Ishikawa (cell line): Measurements from ENCODE around the gene SDK1.

Source experiments
- CEBPB ChIP-seq: IDR thresholded peaks from 2 replicates; pipeline ENCODE4 v1.6.1; 2012
- CREB1 ChIP-seq: IDR thresholded peaks from 2 replicates; pipeline ENCODE4 v1.6.1; 2012; ENCODE audit warnings: low read depth
- EGR1 ChIP-seq: IDR thresholded peaks from 2 replicates; pipeline ENCODE4 v1.6.1; 2012
- EP300 ChIP-seq: IDR thresholded peaks from 2 replicates; pipeline ENCODE4 v1.6.1; 2012; ENCODE audit warnings: borderline replicate concordance
- FOXM1 ChIP-seq: IDR thresholded peaks from 2 replicates; pipeline ENCODE4 v1.6.1; 2012; ENCODE audit warnings: low read depth, borderline replicate concordance
- MAX ChIP-seq: IDR thresholded peaks from 2 replicates; pipeline ENCODE4 v1.6.1; 2012
- NFIC ChIP-seq: IDR thresholded peaks from 2 replicates; pipeline ENCODE4 v1.6.1; 2012
- RAD21 ChIP-seq: IDR thresholded peaks from 2 replicates; pipeline ENCODE4 v1.6.1; 2012; ENCODE audit warnings: low read depth
- TAF1 ChIP-seq: IDR thresholded peaks from 2 replicates; pipeline ENCODE4 v1.6.1; 2012; ENCODE audit warnings: low read depth, mild to moderate bottlenecking
- TCF12 ChIP-seq: IDR thresholded peaks from 2 replicates; pipeline ENCODE4 v1.6.1; 2012; ENCODE audit warnings: low read depth
- TEAD4 ChIP-seq: IDR thresholded peaks from 2 replicates; pipeline ENCODE4 v1.6.1; 2012
- YY1 ChIP-seq: IDR thresholded peaks from 2 replicates; pipeline ENCODE4 v1.6.1; 2012; ENCODE audit warnings: low read depth
- ZBTB7A ChIP-seq: IDR thresholded peaks from 2 replicates; pipeline ENCODE4 v1.6.1; 2012; ENCODE audit warnings: low read depth
- TF ChIP-seq, protein P1 (sequence below): IDR thresholded peaks from 2 replicates; pipeline ENCODE4 v1.6.1; 2012; ENCODE audit warnings: low read depth, mild to moderate bottlenecking
- TF ChIP-seq, protein P2 (sequence below): IDR thresholded peaks from 2 replicates; pipeline ENCODE4 v1.6.1; 2012

The SDK1 gene

DNA sequence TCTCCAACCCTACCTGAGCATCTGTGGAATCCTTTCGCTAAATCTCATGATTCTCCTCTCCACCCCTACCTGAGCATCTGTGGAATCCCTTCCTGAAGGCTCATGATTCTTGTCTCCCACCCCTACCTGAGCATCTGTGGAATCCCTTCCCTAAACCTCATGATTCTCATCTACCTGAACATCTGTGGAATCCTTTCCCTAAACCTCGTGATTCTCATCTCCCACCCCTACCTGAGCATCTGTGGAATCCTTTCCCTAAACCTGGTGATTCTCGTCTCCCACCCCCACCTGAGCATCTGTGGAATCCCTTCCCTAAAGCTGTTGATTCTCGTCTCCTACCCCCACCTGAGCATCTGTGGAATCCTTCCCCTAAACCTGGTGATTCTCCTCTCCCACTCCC is 342.0 kb downstream of the SDK1 start:
- TF ChIP-seq, protein P1, sequence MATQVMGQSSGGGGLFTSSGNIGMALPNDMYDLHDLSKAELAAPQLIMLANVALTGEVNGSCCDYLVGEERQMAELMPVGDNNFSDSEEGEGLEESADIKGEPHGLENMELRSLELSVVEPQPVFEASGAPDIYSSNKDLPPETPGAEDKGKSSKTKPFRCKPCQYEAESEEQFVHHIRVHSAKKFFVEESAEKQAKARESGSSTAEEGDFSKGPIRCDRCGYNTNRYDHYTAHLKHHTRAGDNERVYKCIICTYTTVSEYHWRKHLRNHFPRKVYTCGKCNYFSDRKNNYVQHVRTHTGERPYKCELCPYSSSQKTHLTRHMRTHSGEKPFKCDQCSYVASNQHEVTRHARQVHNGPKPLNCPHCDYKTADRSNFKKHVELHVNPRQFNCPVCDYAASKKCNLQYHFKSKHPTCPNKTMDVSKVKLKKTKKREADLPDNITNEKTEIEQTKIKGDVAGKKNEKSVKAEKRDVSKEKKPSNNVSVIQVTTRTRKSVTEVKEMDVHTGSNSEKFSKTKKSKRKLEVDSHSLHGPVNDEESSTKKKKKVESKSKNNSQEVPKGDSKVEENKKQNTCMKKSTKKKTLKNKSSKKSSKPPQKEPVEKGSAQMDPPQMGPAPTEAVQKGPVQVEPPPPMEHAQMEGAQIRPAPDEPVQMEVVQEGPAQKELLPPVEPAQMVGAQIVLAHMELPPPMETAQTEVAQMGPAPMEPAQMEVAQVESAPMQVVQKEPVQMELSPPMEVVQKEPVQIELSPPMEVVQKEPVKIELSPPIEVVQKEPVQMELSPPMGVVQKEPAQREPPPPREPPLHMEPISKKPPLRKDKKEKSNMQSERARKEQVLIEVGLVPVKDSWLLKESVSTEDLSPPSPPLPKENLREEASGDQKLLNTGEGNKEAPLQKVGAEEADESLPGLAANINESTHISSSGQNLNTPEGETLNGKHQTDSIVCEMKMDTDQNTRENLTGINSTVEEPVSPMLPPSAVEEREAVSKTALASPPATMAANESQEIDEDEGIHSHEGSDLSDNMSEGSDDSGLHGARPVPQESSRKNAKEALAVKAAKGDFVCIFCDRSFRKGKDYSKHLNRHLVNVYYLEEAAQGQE, result no peak
- no peak for TF ChIP-seq EP300
- TF ChIP-seq, protein P2, sequence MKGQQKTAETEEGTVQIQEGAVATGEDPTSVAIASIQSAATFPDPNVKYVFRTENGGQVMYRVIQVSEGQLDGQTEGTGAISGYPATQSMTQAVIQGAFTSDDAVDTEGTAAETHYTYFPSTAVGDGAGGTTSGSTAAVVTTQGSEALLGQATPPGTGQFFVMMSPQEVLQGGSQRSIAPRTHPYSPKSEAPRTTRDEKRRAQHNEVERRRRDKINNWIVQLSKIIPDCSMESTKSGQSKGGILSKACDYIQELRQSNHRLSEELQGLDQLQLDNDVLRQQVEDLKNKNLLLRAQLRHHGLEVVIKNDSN, result no peak
- TF ChIP-seq CEBPB, result no peak
- no peak for TF ChIP-seq NFIC
- TF ChIP-seq RAD21, result no peak
- TF ChIP-seq YY1, result no peak
- TF ChIP-seq MAX, result no peak
- no peak for TF ChIP-seq TCF12
- TF ChIP-seq ZBTB7A, result no peak
- TF ChIP-seq EGR1, result no peak
- no peak for TF ChIP-seq FOXM1
- TF ChIP-seq CREB1, result no peak
- no peak for TF ChIP-seq TEAD4
- TF ChIP-seq TAF1, result no peak

- no peak for TF ChIP-seq TCF12
- TF ChIP-seq, protein P1, result no peak
- no peak for TF ChIP-seq CREB1
- TF ChIP-seq RAD21, result no peak
- no peak for TF ChIP-seq TAF1
- TF ChIP-seq ZBTB7A, result no peak
- no peak for TF ChIP-seq EGR1
- no peak for TF ChIP-seq YY1
- TF ChIP-seq EP300, result no peak
- TF ChIP-seq CEBPB, result no peak
- no peak for TF ChIP-seq TEAD4
- TF ChIP-seq NFIC, result no peak
- no peak for TF ChIP-seq FOXM1
- TF ChIP-seq MAX, result no peak
- TF ChIP-seq, protein P2, result no peak
Measured at GRCh38 chr7:3648276-3648675, 347.2 kb downstream of the SDK1 start.

- no peak for TF ChIP-seq FOXM1
- TF ChIP-seq RAD21, result no peak
- TF ChIP-seq CEBPB, result no peak
- no peak for TF ChIP-seq TCF12
- TF ChIP-seq EP300, result no peak
- TF ChIP-seq, protein P1, result no peak
- no peak for TF ChIP-seq CREB1
- no peak for TF ChIP-seq TEAD4
- TF ChIP-seq EGR1, result no peak
- no peak for TF ChIP-seq TAF1
- no peak for TF ChIP-seq MAX
- TF ChIP-seq NFIC, result no peak
- no peak for TF ChIP-seq ZBTB7A
- no peak for TF ChIP-seq YY1
- TF ChIP-seq, protein P2, result no peak
Measured at GRCh38 chr7:3649250-3649649, 348.2 kb downstream of the SDK1 start.
